ENCODE measurements around the gene LEFTY1.

DNA sequence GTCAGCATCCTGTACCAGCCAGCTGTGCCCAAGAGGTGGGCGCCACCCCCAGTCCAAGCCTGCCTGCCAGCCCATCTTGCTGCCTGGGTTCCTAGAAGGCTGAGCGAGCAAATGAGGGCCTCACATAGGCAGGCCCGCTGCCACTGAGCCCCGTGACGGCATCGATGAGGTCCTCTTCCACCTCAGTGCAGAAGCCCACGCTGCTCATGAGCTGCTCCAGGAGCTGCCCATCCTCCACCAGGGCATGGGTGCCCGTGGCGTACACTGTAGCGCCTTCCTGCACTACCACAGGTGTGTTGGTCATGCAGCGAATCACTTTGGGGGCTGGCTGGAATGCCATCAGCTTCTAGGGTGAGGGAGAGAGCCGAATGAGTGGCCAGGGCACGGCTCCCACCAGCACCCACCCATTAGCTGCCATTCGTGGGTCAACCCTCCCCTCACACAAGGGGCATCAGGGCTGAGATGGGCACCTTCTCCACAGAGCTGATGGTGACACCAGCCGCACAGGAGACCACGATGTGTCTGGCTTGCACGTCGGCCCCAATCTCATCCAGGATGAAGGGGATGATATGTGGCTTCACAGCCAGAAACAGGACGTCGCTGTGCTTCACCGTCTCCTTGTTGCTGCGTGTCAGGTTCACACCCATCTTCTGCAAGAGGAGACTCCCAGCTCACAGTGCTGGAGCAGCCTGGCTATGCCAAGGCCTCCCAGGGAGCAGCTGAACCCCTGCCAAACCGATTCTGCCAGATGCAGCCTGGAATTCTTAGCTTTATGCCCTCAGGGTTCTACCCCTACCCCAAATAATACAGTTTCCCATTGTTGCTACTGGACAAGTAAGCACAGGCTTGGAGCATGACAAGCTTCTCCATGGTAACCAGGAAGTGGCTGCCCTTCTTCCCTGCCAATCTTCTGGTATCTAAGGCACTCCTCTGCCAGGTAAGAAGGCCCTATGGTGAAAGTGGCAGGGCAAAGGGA lies 33.1 kb upstream of the LEFTY1 start:
- TF ChIP-seq, protein P1, sequence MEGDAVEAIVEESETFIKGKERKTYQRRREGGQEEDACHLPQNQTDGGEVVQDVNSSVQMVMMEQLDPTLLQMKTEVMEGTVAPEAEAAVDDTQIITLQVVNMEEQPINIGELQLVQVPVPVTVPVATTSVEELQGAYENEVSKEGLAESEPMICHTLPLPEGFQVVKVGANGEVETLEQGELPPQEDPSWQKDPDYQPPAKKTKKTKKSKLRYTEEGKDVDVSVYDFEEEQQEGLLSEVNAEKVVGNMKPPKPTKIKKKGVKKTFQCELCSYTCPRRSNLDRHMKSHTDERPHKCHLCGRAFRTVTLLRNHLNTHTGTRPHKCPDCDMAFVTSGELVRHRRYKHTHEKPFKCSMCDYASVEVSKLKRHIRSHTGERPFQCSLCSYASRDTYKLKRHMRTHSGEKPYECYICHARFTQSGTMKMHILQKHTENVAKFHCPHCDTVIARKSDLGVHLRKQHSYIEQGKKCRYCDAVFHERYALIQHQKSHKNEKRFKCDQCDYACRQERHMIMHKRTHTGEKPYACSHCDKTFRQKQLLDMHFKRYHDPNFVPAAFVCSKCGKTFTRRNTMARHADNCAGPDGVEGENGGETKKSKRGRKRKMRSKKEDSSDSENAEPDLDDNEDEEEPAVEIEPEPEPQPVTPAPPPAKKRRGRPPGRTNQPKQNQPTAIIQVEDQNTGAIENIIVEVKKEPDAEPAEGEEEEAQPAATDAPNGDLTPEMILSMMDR (IDR thresholded peaks at IDR 0.05): no peak
- TF ChIP-seq ZFX (IDR thresholded peaks at IDR 0.05; ENCODE audit: borderline replicate concordance): no peak
